Spinal cord (tissue), 10 donors: ENCODE results near the gene TP53I3. TPM values are rescaled to one million over a fixed set of nuclear protein-coding genes. Genes with fewer than 3 reads are reported as not detected.
"Not testable (repeated sequence)": the region's sequence is repeated elsewhere in the genome, so short reads cannot be mapped to it uniquely, and the experiment has no call there.

ENCODE experiments used
- DNase-seq, 6 donors: peaks; one replicate each; pipeline versions ENCODE4 v3.0.0 to v3.0.0-alpha.2; 2013 to 2015; ENCODE audit warnings: low spot score in 6 of 6, low read depth in 4 of 6
- H3K27ac ChIP-seq: one replicate; pipeline ENCODE4 v1.5.1; 2013; ENCODE audit warnings: low read depth, low read length, control low read depth
- H3K27me3 ChIP-seq: one replicate; pipeline ENCODE4 v1.6.1; 2013; ENCODE audit warnings: low read length; ENCODE audit not compliant: control insufficient read depth, insufficient read depth
- H3K36me3 ChIP-seq: one replicate; pipeline ENCODE4 v1.6.1; 2013; ENCODE audit warnings: low read length; ENCODE audit not compliant: control insufficient read depth, insufficient read depth
- H3K4me1 ChIP-seq: one replicate; pipeline ENCODE4 v1.6.1; 2013; ENCODE audit warnings: low read length; ENCODE audit not compliant: control insufficient read depth, insufficient read depth
- H3K4me3 ChIP-seq: one replicate; pipeline ENCODE4 v1.5.1; 2013; ENCODE audit warnings: low read depth, low read length, control low read depth
- H3K9me3 ChIP-seq: one replicate; pipeline ENCODE4 v1.6.1; 2013; ENCODE audit warnings: low read length; ENCODE audit not compliant: control insufficient read depth, insufficient read depth
- WGBS: methylation state at CpG from one replicate; pipeline ENCODE4 v1.1.5; 2013; ENCODE audit warnings: missing lambda C conversion rate; ENCODE audit not compliant: insufficient coverage; 5-methylcytosine and 5-hydroxymethylcytosine counted together
- polyA plus RNA-seq, 2 donors: library from polyadenylated mRNA; unstranded; fragments of 120-200 nt; gene quantifications; one replicate each; pipeline ENCODE4 v1.2.1, GENCODE V29; 2013; ENCODE audit not compliant: insufficient read length in 2 of 2
- total RNA-seq, 2 donors: library from RNA; depleted of rRNA in 1 of 2; stranded (reverse); fragments of 120-200 nt in 1 of 2; fragments of >200 nt in 1 of 2; gene quantifications; one replicate each; pipeline versions ENCODE4 v1.2.3 to v1.2.4, GENCODE V29; 2013 to 2014
- donor health status: healthy.

TP53I3 gene
- total and polyA plus RNA-seq, 4 donors: 16.9 to 62.5 (median 30.0) TPM

DNA sequence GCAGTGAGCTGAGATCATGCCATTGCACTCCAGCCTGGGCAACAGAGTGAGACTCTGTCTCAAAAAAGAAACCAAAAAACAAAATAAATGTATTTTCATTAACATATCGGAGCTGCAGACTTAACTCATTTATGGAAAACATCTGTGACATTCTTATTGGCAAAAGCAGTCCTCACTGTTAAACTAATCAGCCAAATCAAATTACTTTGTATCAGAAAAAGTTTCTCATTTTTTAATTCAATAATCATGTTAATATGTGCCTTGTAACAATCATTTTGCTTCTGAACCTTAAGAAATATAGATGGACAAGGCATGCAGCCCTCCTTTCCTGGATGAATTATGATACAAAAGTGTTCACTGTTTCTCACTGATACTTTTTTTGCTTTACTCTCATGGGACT lies 18.0 kb upstream of the TP53I3 start:
- H3K4me3 ChIP-seq: no peak overlapping the region
- DNase-seq: no peak
- WGBS: 80% methylated on average over 1 of the region's 1 CpG
- no peaks in the 10 kb centered on the region for H3K27me3 ChIP-seq
- no peak overlapping the region for H3K27ac ChIP-seq
- no peaks in the 10 kb centered on the region for H3K9me3 ChIP-seq
- peaks cover 15% of the 10 kb centered on the region for H3K36me3 ChIP-seq
- no peaks in the 10 kb centered on the region for H3K4me1 ChIP-seq

DNA sequence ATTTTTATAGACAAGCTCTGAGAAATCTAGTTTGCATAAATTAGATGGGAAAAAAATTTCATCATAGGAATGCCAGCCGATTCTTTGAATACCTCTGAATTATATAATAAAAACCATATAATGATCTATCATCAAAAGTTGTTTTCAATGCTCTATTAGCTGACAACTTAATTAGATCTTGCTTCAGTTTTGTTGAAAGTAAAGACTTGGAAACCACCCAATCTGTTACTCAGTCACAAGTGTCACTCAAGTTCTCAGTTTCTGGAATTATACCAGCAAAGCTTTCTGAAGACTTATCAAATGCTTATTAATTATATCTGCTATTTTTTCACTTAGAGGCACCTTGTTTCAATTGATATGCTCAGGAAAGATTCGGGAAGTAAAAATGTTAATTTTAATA lies 17.4 kb upstream of the TP53I3 start:
- H3K36me3 ChIP-seq: peaks cover 15% of the 10 kb centered on the region
- H3K9me3 ChIP-seq: no peaks in the 10 kb centered on the region
- WGBS: no CpG with 5 or more reads among the region's 2 CpGs
- DNase-seq: no peak
- H3K4me1 ChIP-seq: no peaks in the 10 kb centered on the region
- no peak overlapping the region for H3K27ac ChIP-seq
- no peaks in the 10 kb centered on the region for H3K27me3 ChIP-seq
- H3K4me3 ChIP-seq: no peak overlapping the region

DNA sequence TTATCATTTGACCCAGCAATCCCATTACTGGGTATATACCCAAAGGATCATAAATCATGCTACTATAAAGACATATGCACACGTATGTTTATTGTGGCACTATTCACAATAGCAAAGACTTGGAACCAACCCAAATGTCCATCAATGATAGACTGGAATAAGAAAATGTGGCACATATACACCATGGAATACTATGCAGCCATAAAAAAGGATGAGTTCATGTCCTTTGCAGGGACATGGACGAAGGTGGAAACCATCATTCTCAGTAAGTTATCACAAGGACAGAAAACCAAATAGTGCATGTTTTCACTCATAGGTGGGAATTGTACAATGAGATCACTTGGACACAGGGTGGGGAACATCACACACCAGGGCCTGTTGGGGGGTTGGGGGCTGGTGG lies 16.1 kb upstream of the TP53I3 start:
- H3K4me1 ChIP-seq, H3K27ac ChIP-seq, H3K4me3 ChIP-seq, H3K27me3 ChIP-seq, H3K9me3 ChIP-seq, DNase-seq: not testable (repeated sequence)
- no CpG with 5 or more reads among the region's 2 CpGs for WGBS
- peaks cover 16% of the 10 kb centered on the region for H3K36me3 ChIP-seq

DNA sequence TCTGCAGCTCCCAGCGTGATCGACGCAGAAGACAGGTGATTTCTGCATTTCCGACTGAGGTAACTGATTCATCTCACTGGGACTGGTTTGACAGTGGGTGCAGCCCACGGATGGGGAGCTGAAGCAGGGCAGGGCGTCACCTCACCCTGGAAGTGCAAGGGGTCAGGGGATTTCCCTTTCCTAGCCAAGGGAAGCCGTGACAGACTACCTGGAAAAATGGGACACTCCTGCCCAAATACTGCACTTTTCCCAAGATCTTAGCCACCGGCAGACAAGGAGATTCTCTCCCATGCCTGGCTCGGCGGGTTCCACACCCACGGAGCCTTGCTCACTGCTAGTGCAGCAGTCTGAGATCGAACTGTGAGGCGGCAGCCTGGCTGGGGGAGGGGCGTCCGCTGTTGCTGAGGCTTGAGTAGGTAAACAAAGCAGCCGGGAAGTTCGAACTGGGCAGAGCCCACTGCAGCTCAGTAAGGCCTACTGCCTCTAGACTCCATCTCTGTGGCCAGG lies 10.6 kb upstream of the TP53I3 start:
- H3K36me3 ChIP-seq: peaks cover 15% of the 10 kb centered on the region
- H3K27ac ChIP-seq, H3K9me3 ChIP-seq, H3K27me3 ChIP-seq, DNase-seq, H3K4me1 ChIP-seq, H3K4me3 ChIP-seq: not testable (repeated sequence)
- 82% methylated on average over 17 of the region's 17 CpGs for WGBS

DNA sequence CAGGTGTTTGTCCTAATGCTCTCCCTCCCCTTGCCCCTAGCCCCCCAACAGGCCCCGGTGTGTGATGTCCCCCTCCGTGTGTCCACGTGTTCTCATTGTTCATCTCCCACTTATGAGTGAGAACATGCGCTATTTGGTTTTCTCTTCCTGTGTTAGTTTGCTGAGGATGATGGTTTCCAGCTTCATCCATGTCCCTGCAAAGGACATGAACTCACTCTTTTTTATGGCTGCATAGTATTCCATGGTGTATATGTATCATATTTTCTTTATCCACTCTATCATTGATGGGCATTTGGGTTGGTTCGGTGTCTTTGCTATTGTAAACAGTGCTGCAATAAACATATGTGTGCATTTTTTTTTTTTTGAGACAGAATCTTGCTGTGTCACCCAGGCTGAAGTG lies 8.6 kb upstream of the TP53I3 start:
- peaks cover 17% of the 10 kb centered on the region for H3K36me3 ChIP-seq
- H3K4me3 ChIP-seq, DNase-seq, H3K4me1 ChIP-seq, H3K27ac ChIP-seq, H3K27me3 ChIP-seq, H3K9me3 ChIP-seq: not testable (repeated sequence)
- no CpG with 5 or more reads among the region's 5 CpGs for WGBS

DNA sequence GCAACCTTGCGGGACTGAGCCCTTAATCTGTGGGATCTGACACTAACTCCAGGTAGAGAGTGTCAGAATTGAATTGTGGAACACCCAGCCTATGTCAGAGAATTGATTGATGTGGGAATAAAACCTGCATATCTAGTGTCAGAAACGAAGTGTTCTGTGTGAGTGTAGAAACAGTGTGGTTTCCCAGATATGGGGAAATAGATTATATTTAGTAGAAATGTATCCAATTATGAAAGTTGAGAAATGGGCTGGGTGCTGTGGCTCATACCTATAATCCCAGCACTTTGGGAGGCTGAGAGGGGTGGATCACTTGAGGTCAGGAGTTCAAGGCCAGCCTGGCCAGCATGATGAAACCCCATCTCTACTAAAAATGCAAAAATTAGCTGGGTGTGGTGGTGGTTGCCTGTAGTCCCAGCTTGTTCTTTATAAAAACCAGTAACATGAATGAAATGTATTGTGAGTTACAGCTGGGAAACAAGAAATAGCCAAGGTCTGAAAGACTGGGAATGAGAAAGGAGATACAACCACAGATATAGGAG lies 4.3 kb upstream of the TP53I3 start:
- Histone ChIP-seq H3K27ac (no peak overlapping the region), H3K36me3 (peaks cover 13% of the 10 kb centered on the region), H3K4me1 (peaks cover 10% of the 10 kb centered on the region), H3K9me3 (no peaks in the 10 kb centered on the region), H3K27me3 (no peaks in the 10 kb centered on the region), H3K4me3 (no peak overlapping the region)
- WGBS: 100% methylated on average over 1 of the region's 2 CpGs
- no peak for DNase-seq

DNA sequence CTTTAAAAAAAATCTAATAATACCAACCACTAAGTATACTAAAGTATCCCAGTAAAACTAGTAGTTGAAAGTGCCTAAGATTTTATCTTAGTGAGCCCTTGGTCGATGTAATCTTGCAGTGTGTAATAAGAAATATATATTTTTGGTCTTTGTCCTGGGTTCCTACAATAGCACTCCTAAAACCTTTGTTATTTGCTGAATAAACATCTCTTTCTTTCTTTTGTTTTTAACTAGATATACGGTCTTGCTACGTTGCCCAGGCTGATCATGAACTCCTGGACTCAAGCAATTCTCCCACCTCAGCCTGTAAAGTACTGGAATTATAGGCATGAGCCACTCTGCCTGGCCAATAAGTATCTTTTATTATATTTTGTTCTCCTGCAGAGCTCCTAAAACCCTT lies 2.4 kb upstream of the TP53I3 start:
- no peak overlapping the region for H3K4me3 ChIP-seq
- H3K9me3 ChIP-seq: no peaks in the 10 kb centered on the region
- no peaks in the 10 kb centered on the region for H3K27me3 ChIP-seq
- DNase-seq: no peak
- H3K4me1 ChIP-seq: peaks cover 20% of the 10 kb centered on the region
- peaks cover 15% of the 10 kb centered on the region for H3K36me3 ChIP-seq
- no CpG with 5 or more reads among the region's 3 CpGs for WGBS
- no peak overlapping the region for H3K27ac ChIP-seq

DNA sequence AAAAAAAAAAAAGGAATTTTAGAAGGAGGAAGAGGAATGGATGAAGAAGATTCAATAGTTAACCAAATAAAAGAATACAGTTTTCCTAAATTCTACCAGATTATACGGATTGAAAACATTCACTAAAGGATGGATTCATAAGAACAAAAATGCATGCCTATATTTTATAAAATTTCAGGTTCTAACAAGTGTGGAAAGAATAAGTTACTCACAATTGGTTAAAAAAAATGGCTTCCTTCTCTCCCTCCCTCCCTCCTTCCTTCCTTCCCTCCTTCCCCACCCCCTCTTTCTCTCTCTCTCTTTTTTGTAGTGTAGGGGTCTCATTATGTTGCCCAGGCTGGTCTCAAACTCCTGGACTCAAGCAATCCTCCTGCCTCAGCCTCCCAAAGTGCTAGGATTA lies 1.6 kb upstream of the TP53I3 start:
- no CpG with 5 or more reads among the region's 1 CpG for WGBS
- no peak for DNase-seq
- Histone ChIP-seq H3K9me3 (no peaks in the 10 kb centered on the region), H3K4me3 (no peak overlapping the region), H3K36me3 (peaks cover 19% of the 10 kb centered on the region), H3K27me3 (no peaks in the 10 kb centered on the region), H3K4me1 (peaks cover 20% of the 10 kb centered on the region), H3K27ac (no peak overlapping the region)

DNA sequence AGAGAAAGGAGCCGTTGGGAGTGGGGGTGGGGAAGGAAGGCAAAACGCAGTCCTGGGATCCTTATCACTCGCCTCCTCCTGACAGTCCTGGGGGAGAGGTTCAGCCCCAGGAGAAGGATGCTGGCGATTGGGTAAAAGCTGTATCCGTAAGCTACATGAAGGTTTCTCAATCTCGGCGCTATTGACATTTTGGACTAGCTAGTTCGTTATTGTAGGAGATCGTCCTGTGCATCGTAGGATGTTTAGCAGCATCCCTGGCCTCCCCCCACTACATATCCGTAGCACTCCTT lies 511 bp upstream of the TP53I3 start:
- DNase-seq: no peak
- peaks cover 20% of the 10 kb centered on the region for H3K36me3 ChIP-seq
- H3K9me3 ChIP-seq: no peaks in the 10 kb centered on the region
- H3K4me3 ChIP-seq: peak overlapping the region; percentile 81
- peaks cover 20% of the 10 kb centered on the region for H3K4me1 ChIP-seq
- peak overlapping the region; percentile 93 for H3K27ac ChIP-seq
- H3K27me3 ChIP-seq: no peaks in the 10 kb centered on the region
- 29% methylated on average over 7 of the region's 11 CpGs for WGBS

DNA sequence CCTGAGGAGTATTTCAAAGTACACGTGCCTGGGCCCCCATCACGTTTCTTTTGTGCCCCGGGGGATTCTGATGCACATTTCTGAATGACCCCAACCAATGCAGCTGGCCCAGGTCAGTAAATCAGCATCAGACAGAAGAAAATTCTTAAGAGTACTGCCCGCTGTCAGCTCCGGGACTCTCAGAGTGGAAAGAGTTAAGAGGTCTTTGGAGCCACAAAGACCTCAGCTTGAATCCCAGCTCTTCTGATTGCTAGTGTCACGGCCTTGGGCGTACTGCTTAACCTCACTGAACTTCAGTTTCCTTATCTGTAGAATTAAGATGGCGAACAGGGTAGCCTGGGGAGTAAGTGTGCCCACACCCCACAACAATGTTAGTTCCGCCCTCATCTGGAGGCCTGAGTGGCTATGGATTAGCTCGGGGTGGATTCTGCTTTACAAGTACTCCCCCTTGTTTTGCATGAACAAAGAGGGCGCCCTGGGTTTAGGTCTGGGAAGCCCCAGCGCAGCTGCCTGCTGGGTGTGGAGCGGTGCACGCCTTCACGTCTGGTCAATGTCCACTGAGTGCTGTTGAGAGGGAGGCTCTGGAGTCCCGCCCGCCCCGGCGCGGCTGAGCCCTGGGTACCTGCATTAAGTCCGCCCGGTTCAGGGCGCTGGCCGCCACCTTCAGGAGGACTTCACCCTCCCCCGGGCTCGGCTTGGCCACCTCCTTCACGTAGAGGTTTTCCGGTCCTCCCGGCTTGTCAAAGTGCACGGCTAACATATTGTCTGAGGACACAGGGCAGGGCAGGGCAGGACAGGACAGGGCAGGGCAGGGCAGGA lies 858 bp downstream of the TP53I3 start:
- Histone ChIP-seq H3K36me3 (peaks cover 23% of the 10 kb centered on the region), H3K27ac (peak overlapping the region; percentile 93), H3K4me3 (peak overlapping the region; percentile 81), H3K4me1 (peaks cover 20% of the 10 kb centered on the region), H3K9me3 (no peaks in the 10 kb centered on the region), H3K27me3 (no peaks in the 10 kb centered on the region)
- 10% methylated on average over 25 of the region's 30 CpGs for WGBS
- peak in 3 of 6 donors; percentile 31 to 83 (median 78) for DNase-seq
